DND-41 (cell line): Measurements from ENCODE around the gene SLC44A1.

Source experiments
- ATAC-seq: fragments of 200-7000 bp; cut with Tn5 transposase; 3 replicates; pipeline ENCODE4 v1.9.1; 2021; ENCODE audit warnings: low read depth; ENCODE audit not compliant: insufficient read depth
- DNase-seq: peaks from one replicate; pipeline ENCODE4 v3.0.0-alpha.2; 2020
- H2AFZ ChIP-seq: 2 replicates; pipeline ENCODE4 v1.6.0; 2012; ENCODE audit warnings: low read depth, low read length
- H3K27ac ChIP-seq: 2 replicates; pipeline ENCODE4 v1.5.1; 2012; ENCODE audit warnings: low read length, inconsistent platforms
- H3K27me3 ChIP-seq: fragments of 200-600 bp; sonication (generic); 2 replicates; pipeline ENCODE4 v1.6.0; 2012; ENCODE audit warnings: low read length, mild to moderate bottlenecking, inconsistent platforms; ENCODE audit not compliant: insufficient read depth, poor library complexity
- H3K36me3 ChIP-seq: 2 replicates; pipeline ENCODE4 v1.5.1; 2012; ENCODE audit warnings: low read length, inconsistent platforms; ENCODE audit not compliant: insufficient read depth
- H3K4me1 ChIP-seq: 2 replicates; pipeline ENCODE4 v1.5.1; 2012; ENCODE audit warnings: mild to moderate bottlenecking, low read length; ENCODE audit not compliant: insufficient read depth
- H3K4me2 ChIP-seq: 2 replicates; pipeline ENCODE4 v1.6.0; 2012; ENCODE audit warnings: mild to moderate bottlenecking, moderate library complexity, low read length, inconsistent platforms; ENCODE audit not compliant: insufficient read depth
- H3K4me3 ChIP-seq, 2 experiments: fragments of 200-600 bp in 1 of 2; shearing (Covaris generic) in 1 of 2; 2 replicates each; pipeline ENCODE4 v1.5.1; 2012 to 2016; ENCODE audit warnings: inconsistent platforms in 2 of 2, low read length in 2 of 2, mild to moderate bottlenecking in 2 of 2, low read depth in 1 of 2, moderate library complexity in 1 of 2
- H3K79me2 ChIP-seq: 2 replicates; pipeline ENCODE4 v1.6.0; 2012; ENCODE audit warnings: low read length, inconsistent platforms; ENCODE audit not compliant: insufficient read depth
- H3K9ac ChIP-seq: 2 replicates; pipeline ENCODE4 v1.6.0; 2012; ENCODE audit warnings: low read depth, mild to moderate bottlenecking, inconsistent platforms, low read length, moderate library complexity
- H3K9me3 ChIP-seq: 2 replicates; pipeline ENCODE4 v1.5.1; 2012; ENCODE audit warnings: low read length, moderate library complexity, mild to moderate bottlenecking, inconsistent platforms; ENCODE audit not compliant: insufficient read depth, severe bottlenecking
- H4K20me1 ChIP-seq: 2 replicates; pipeline ENCODE4 v1.6.0; 2012; ENCODE audit warnings: low read length; ENCODE audit not compliant: insufficient read depth
- CTCF ChIP-seq: IDR thresholded peaks from 2 replicates; pipeline ENCODE4 v1.5.1; 2012; ENCODE audit warnings: borderline replicate concordance, low read length, moderate library complexity, mild to moderate bottlenecking; ENCODE audit not compliant: poor library complexity, severe bottlenecking; ENCODE audit errors: extremely low read depth
- EZH2 ChIP-seq: IDR thresholded peaks from 3 replicates; pipeline ENCODE4 v1.6.1; 2012; ENCODE audit warnings: borderline replicate concordance, low read depth, mild to moderate bottlenecking, moderate library complexity, low read length, inconsistent platforms; ENCODE audit not compliant: severe bottlenecking

SLC44A1 gene

GRCh38 chr9:105242557-105242956 lies 1.9 kb upstream of the SLC44A1 start:
- Histone ChIP-seq H3K4me1 (peaks cover 36% of the 10 kb centered on the region), H3K9ac (no peak overlapping the region), H3K27me3 (peaks cover 15% of the 10 kb centered on the region), H3K9me3 (no peaks in the 10 kb centered on the region), H3K79me2 (peaks cover 24% of the 10 kb centered on the region), H3K4me3 (no peak overlapping the region), H3K4me2 (no peak overlapping the region), H3K27ac (no peak overlapping the region), H4K20me1 (peaks cover 3% of the 10 kb centered on the region), H3K36me3 (no peaks in the 10 kb centered on the region), H2AFZ (no peak overlapping the region)
- ATAC-seq (no peak), DNase-seq (no peak)
- no peak for TF ChIP-seq CTCF
- no peak for TF ChIP-seq EZH2

- Histone ChIP-seq H3K4me3 (no peak overlapping the region), H3K9ac (0 out of 2 replicates have a peak overlapping the region, but pooled peaks have one; percentile 68), H3K4me1 (peaks cover 40% of the 10 kb centered on the region), H3K27ac (no peak overlapping the region), H3K27me3 (peaks cover 17% of the 10 kb centered on the region), H3K4me2 (peak overlapping the region; percentile 89; the same call in 1 of the 2 replicates), H3K36me3 (no peaks in the 10 kb centered on the region), H3K79me2 (peaks cover 28% of the 10 kb centered on the region), H3K9me3 (no peaks in the 10 kb centered on the region), H4K20me1 (peaks cover 3% of the 10 kb centered on the region), H2AFZ (no peak overlapping the region)
- DNase-seq (no peak), ATAC-seq (no peak)
- TF ChIP-seq CTCF (no peak), EZH2 (no peak)
Measured at GRCh38 chr9:105243015-105243686, 1.3 kb upstream of the SLC44A1 start.

DNA sequence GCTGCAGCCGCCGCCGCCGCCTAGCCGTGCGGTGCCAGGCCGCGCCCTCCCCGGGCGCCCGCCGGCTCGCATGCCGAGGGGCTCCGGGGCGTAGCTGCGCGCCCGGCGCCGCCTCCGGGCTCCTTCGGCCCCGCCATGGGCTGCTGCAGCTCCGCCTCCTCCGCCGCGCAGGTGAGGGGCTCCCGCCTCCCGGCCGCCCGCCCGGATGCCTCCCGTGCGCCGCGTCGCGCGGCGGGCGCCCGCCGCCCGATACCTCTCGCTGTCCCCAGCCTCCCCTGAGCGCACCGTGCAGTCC lies 230 bp downstream of the SLC44A1 start:
- Histone ChIP-seq H3K4me3 (peak overlapping the region; percentile 45 to 75; a peak in 3 of 4 replicates), H3K27me3 (peaks cover 17% of the 10 kb centered on the region), H3K4me1 (peaks cover 40% of the 10 kb centered on the region), H2AFZ (peak overlapping the region; percentile 67), H3K9me3 (no peaks in the 10 kb centered on the region), H3K4me2 (peak overlapping the region; percentile 89), H3K27ac (no peak overlapping the region), H4K20me1 (peaks cover 3% of the 10 kb centered on the region), H3K36me3 (no peaks in the 10 kb centered on the region), H3K79me2 (peaks cover 36% of the 10 kb centered on the region), H3K9ac (peak overlapping the region; percentile 68)
- no peak for DNase-seq
- TF ChIP-seq CTCF (no peak), EZH2 (no peak)
- no peak for ATAC-seq
